Measurements from ENCODE around the gene PCBP3. TPM values are rescaled to one million over a fixed set of nuclear protein-coding genes. Genes with fewer than 3 reads are reported as not detected.
"Not testable (repeated sequence)": the region's sequence is repeated elsewhere in the genome, so short reads cannot be mapped to it uniquely, and the experiment has no call there.

PCBP3 gene
- total RNA-seq, 1 donor from 2014 or later = 5.0 TPM

DNA sequence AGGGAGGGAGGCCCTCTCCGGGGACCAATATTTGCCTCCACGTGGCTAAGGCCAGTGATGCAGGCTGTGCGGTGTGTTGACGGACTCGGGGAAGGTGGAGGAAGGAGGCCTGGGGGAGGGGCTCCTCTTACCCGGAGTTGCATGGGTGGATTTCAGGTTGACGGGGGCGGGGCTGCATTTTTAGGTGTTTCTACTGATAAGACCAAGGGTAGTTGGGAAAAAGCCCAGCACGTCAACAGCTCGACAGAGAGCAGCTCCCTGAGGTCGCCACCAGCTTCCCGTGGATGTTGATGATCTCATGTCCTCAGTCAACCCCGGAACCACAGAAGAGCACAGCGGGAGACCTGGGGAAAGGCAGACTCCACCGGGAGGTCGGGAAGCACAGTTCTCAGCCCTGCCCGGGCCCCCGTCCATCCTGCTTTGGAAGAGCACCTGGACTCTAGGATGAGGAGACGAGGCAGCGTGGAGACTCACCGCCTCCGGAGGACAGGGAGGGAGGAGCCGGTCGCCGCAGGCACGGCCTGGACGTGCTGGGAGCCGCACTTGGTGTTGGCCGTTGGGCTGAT, 305.1 kb downstream of the PCBP3 start:
- peaks cover 4% of the 10 kb centered on the region for H3K9me3 Mint-ChIP-seq
- H3K27ac Mint-ChIP-seq = no peak overlapping the region
- no peak overlapping the region for H3K4me3 Mint-ChIP-seq
- DNase-seq (ENCODE audit: low spot score in 2 of 2, unreplicated experiment in 2 of 2) = no peak
- peaks cover 3% of the 10 kb centered on the region for H3K27me3 Mint-ChIP-seq (ENCODE audit: low read depth)
- H3K4me1 Mint-ChIP-seq = peaks cover 22% of the 10 kb centered on the region
- no peaks in the 10 kb centered on the region for H3K36me3 Mint-ChIP-seq
- TF ChIP-seq, protein P1, sequence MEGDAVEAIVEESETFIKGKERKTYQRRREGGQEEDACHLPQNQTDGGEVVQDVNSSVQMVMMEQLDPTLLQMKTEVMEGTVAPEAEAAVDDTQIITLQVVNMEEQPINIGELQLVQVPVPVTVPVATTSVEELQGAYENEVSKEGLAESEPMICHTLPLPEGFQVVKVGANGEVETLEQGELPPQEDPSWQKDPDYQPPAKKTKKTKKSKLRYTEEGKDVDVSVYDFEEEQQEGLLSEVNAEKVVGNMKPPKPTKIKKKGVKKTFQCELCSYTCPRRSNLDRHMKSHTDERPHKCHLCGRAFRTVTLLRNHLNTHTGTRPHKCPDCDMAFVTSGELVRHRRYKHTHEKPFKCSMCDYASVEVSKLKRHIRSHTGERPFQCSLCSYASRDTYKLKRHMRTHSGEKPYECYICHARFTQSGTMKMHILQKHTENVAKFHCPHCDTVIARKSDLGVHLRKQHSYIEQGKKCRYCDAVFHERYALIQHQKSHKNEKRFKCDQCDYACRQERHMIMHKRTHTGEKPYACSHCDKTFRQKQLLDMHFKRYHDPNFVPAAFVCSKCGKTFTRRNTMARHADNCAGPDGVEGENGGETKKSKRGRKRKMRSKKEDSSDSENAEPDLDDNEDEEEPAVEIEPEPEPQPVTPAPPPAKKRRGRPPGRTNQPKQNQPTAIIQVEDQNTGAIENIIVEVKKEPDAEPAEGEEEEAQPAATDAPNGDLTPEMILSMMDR (IDR thresholded peaks at IDR 0.05; ENCODE audit: unreplicated experiment) = no peak

DNA sequence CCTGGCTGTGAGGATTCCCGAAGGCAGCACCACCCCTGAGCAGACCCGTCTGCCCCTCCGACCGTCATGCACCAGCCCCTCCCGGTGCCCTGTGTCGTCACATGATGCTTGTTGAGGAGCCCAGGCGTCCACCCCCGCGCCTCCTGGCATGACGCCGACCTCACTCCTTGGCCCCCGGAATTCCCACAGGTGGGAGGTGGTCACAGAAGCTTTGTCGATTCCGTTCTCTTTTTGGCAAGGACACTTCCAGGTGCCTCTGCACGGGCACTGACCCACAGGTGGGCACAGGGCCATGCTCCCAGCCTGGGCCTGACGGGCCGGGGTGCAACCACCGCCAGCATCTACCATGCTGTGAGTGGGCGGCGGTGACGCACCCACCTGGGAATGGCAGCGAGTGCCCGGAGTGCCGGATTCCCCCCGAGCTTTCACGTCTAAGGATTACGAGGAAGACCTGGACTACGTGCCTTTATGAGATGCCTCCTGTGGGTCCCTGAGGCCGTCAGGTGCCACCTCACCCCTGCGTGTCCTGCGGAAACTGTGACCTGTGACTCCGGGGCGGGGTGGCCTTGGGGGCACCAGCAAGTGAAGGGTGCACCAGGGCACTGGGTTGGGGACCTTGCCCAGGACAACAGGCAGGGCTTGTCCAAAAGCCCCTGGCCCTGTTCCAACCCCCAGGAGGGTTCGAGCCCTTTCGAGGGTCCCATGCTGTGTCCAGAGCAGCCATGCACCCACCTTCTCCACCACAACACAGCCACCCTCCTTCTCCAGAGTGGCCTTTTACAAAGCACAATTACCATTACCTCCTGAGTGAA, 306.6 kb downstream of the PCBP3 start:
- peaks cover 3% of the 10 kb centered on the region for H3K27me3 Mint-ChIP-seq (ENCODE audit: low read depth)
- H3K9me3 Mint-ChIP-seq = peaks cover 4% of the 10 kb centered on the region
- no peaks in the 10 kb centered on the region for H3K36me3 Mint-ChIP-seq
- DNase-seq (ENCODE audit: low spot score in 2 of 2, unreplicated experiment in 2 of 2) = no peak
- no peak overlapping the region for H3K4me3 Mint-ChIP-seq
- TF ChIP-seq, protein P1 (IDR thresholded peaks at IDR 0.05; ENCODE audit: unreplicated experiment) = no peak
- H3K4me1 Mint-ChIP-seq = peaks cover 29% of the 10 kb centered on the region
- no peak overlapping the region for H3K27ac Mint-ChIP-seq

DNA sequence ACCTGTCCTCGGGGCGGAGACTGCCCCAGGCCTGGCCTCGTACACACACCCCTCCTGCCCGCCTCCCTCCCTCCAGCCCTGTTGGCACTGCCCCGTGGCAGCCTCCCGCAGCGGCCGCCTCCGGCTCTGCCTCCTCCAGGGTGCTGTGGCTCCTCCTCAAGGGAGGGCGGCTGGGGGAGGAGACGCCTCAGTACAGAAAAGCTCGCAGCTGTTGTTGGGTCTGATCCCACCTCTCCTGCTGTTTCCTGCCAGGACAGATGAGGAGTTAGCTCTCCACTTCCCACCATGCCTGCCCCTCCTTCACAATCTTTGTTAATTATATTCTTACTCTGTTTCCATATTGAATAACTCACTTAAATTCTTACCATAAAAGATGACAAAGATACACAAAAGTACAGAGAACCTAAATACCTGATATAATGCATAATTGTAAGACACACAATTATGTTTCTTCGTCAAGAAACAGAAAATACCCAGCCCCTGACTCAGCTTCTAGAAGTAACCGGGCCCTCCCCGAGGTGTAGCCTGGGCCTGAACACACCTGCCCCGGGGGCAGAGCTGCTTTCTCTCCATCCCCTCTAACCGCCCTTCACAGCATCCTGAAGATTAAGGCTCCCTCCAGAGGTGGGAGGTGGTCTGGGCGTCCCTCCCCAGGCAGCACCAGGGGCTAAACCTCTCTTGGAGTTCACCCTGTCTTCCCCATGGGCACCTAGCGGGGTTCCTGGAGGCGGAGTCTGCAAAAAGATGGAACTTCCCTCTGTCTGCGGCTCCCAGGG, 307.4 kb downstream of the PCBP3 start:
- TF ChIP-seq, protein P1 (IDR thresholded peaks at IDR 0.05; ENCODE audit: unreplicated experiment) = no peak
- H3K4me1 Mint-ChIP-seq = peaks cover 29% of the 10 kb centered on the region
- H3K36me3 Mint-ChIP-seq = no peaks in the 10 kb centered on the region
- no peak overlapping the region for H3K4me3 Mint-ChIP-seq
- H3K27ac Mint-ChIP-seq = peak overlapping the region; percentile 83
- peaks cover 4% of the 10 kb centered on the region for H3K9me3 Mint-ChIP-seq
- no peak for DNase-seq (ENCODE audit: low spot score in 2 of 2, unreplicated experiment in 2 of 2)
- peaks cover 3% of the 10 kb centered on the region for H3K27me3 Mint-ChIP-seq (ENCODE audit: low read depth)

DNA sequence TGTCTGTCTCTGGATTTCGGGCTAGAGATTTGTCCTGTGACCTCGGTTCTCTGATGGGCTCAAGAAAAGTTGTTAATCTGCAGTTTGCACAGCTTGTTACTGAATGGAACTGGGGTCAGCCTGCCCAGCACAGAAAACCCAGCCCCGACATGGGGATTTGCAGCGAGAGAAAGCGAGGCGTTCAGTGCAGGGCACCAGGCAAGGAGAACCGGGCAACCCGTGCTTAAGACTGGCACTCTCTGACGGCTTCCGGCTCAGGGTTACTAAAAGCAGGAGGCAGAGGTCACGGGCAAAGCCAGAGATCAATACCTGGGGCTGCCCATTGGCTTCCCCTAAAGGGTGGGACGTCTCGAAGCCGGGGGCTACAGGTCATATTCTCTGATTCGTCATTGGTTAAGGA, 308.2 kb downstream of the PCBP3 start:
- H3K9me3 Mint-ChIP-seq = peaks cover 4% of the 10 kb centered on the region
- peaks cover 29% of the 10 kb centered on the region for H3K4me1 Mint-ChIP-seq
- no peak overlapping the region for H3K27ac Mint-ChIP-seq
- DNase-seq (ENCODE audit: low spot score in 2 of 2, unreplicated experiment in 2 of 2) = no peak
- H3K4me3 Mint-ChIP-seq = no peak overlapping the region
- H3K27me3 Mint-ChIP-seq (ENCODE audit: low read depth) = peaks cover 3% of the 10 kb centered on the region
- TF ChIP-seq, protein P1 (IDR thresholded peaks at IDR 0.05; ENCODE audit: unreplicated experiment) = no peak
- H3K36me3 Mint-ChIP-seq = no peaks in the 10 kb centered on the region

DNA sequence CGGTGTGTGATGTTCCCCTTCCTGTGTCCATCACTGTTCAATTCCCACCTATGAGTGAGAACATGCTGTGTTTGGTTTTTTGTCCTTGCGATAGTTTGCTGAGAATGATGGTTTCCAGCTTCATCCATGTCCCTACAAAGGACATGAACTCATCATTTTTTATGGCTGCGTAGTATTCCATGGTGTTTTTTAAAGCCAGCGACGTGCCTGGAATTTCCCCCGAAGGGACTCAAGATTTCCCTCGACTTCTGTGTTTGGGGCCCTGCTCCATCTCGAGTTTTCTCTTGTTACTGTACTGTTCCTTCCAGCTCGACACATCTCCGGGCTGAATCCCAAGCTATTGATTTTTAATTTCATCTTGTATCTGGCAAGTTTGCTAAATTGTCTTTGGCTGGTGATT, 309.0 kb downstream of the PCBP3 start:
- peaks cover 29% of the 10 kb centered on the region for H3K4me1 Mint-ChIP-seq
- not testable (repeated sequence) for H3K9me3 Mint-ChIP-seq; H3K27ac Mint-ChIP-seq; H3K27me3 Mint-ChIP-seq (ENCODE audit: low read depth); DNase-seq (ENCODE audit: low spot score in 2 of 2, unreplicated experiment in 2 of 2); H3K36me3 Mint-ChIP-seq; H3K4me3 Mint-ChIP-seq

DNA sequence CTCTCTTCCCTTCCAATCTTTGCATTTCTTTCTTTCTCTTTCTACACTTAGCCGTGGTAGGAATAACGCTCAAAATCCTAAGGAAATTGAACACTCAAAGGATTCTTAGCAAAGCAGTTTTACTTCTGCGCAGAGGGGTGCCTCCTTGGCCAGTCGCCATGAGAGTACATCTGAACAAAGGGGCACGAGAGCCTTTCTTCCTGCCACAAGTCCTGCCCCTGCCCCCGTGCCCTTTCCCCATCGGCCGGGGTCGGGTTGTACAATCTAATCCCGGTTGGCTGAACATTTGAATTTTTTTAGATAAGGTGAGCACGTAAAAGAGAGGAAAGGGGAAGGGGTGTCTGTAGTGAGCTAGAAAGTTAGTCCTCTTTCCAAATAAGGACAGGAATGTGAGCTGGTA, 309.4 kb downstream of the PCBP3 start:
- peak overlapping the region; percentile 76 for H3K27ac Mint-ChIP-seq
- H3K4me1 Mint-ChIP-seq = peaks cover 29% of the 10 kb centered on the region
- no peak overlapping the region for H3K4me3 Mint-ChIP-seq
- H3K27me3 Mint-ChIP-seq (ENCODE audit: low read depth) = peaks cover 4% of the 10 kb centered on the region
- TF ChIP-seq, protein P1 (IDR thresholded peaks at IDR 0.05; ENCODE audit: unreplicated experiment) = no peak
- H3K9me3 Mint-ChIP-seq = peaks cover 4% of the 10 kb centered on the region
- no peaks in the 10 kb centered on the region for H3K36me3 Mint-ChIP-seq
- DNase-seq (ENCODE audit: low spot score in 2 of 2, unreplicated experiment in 2 of 2) = no peak

Measured in mesothelial cell of epicardium (in vitro differentiated cells).